NCI-H2196 (cell line): ENCODE results near the gene RASGRF1.
"Not testable (repeated sequence)": the region's sequence is repeated elsewhere in the genome, so short reads cannot be mapped to it uniquely, and the experiment has no call there.

ENCODE experiments used
- DNase-seq: peaks from one replicate; lab custom pipeline; 2025; ENCODE audit not compliant: unreplicated experiment; lab: John Stamatoyannopoulos, UW

Gene RASGRF1

GRCh38 chr15:78933823-78934654 is 156.5 kb downstream of the RASGRF1 start:
- peak; percentile 9 for DNase-seq

- no peak for DNase-seq
These were observed 157.3 kb downstream of the RASGRF1 start for GRCh38 chr15:78933187-78933822.

- DNase-seq, result no peak
These were observed 158.2 kb downstream of the RASGRF1 start for GRCh38 chr15:78932258-78932808.

GRCh38 chr15:78931439-78932257 is 158.9 kb downstream of the RASGRF1 start:
- DNase-seq, result peak; percentile 31

- DNase-seq, result peak; percentile 83
These were observed 159.8 kb downstream of the RASGRF1 start for GRCh38 chr15:78930577-78931388.

GRCh38 chr15:78929536-78930264 is 160.9 kb downstream of the RASGRF1 start:
- DNase-seq, result no peak

- no peak for DNase-seq
These were observed 161.9 kb downstream of the RASGRF1 start for GRCh38 chr15:78928616-78929093.

GRCh38 chr15:78928176-78928575 is 162.4 kb downstream of the RASGRF1 start:
- DNase-seq, result not testable (repeated sequence)

- DNase-seq, result no peak
These were observed 163.3 kb downstream of the RASGRF1 start for GRCh38 chr15:78927077-78927790.

- DNase-seq, result no peak
These were observed 164.4 kb downstream of the RASGRF1 start for GRCh38 chr15:78925956-78926743.

- no peak for DNase-seq
These were observed 165.4 kb downstream of the RASGRF1 start for GRCh38 chr15:78925076-78925624.

GRCh38 chr15:78923480-78924360 is 166.9 kb downstream of the RASGRF1 start:
- DNase-seq, result no peak

- no peak for DNase-seq
These were observed 167.6 kb downstream of the RASGRF1 start for GRCh38 chr15:78923015-78923414.

- DNase-seq, result no peak
These were observed 168.1 kb downstream of the RASGRF1 start for GRCh38 chr15:78922527-78922926.

- DNase-seq, result no peak
These were observed 168.6 kb downstream of the RASGRF1 start for GRCh38 chr15:78921940-78922339.

GRCh38 chr15:78921517-78921916 is 169.1 kb downstream of the RASGRF1 start:
- DNase-seq, result no peak

GRCh38 chr15:78917888-78918287 is 172.7 kb downstream of the RASGRF1 start:
- DNase-seq, result no peak
